ENCODE data around the gene SEZ6L2.
"Not testable (repeated sequence)": the region's sequence is repeated elsewhere in the genome, so short reads cannot be mapped to it uniquely, and the experiment has no call there.

Gene SEZ6L2

DNA sequence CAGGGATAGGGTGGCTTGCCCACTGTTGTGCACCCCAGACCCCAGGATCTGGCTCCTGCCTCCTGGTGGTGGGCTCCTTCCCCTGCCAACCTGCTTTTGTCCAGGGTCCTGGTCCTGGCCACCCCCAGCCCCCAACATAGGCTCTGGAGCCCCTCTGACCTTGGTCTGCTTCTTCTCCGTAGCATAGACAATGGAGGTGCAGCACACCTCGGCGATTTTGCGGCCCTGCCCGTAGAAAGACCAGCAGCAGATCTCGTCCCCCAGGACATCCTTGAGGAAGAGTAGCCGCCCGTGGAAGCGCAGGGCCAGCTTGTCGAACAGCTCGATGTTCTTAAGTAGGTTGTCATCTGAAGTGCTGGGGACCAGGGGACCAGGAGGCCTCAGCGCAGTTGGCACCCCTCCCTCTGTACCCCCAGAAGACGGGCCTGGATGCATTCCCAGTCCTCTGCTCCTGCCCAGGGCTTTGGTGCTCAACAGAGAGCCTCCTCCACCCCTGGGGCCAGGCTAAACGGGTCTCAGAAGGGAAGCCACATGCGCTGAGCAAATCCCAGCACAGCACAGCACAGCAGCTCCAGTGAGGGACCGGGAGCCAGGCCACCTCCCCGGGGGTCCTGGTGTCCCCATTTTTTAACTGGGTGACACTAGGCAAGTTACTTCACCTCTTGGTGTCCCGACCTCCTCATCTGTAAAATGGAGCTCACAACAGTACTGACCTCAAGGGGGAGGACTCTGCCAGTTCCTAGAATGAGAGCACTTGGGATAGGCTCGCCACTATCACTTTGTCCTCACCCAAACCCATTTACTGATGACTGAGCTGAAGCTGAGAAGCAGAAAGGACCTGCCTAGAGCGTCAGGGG, 11.7 kb upstream of the SEZ6L2 start:
- DNase-seq (ENCODE audit: low read depth in 1 of 2, low spot score in 1 of 2) = no peak

DNA sequence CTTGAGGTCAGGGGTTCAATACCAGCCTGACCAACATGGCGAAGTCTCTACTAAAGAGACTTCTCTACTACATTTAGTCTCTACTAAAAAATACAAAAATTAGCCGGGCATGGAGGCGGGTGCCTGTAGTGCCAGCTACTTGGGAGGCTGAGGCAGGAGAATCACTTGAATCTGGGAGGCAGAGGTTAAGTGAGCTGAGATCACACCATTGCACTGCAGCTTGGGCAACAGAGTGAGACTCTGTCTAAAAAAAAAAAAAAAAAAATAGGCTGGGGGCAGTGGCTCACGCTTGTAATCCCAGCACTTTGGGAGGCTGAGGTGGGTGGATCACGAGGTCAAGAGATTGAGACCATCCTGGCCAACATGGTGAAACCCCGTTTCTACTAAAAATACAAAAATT, 10.5 kb upstream of the SEZ6L2 start:
- DNase-seq (ENCODE audit: low read depth in 1 of 2, low spot score in 1 of 2) = not testable (repeated sequence)

DNA sequence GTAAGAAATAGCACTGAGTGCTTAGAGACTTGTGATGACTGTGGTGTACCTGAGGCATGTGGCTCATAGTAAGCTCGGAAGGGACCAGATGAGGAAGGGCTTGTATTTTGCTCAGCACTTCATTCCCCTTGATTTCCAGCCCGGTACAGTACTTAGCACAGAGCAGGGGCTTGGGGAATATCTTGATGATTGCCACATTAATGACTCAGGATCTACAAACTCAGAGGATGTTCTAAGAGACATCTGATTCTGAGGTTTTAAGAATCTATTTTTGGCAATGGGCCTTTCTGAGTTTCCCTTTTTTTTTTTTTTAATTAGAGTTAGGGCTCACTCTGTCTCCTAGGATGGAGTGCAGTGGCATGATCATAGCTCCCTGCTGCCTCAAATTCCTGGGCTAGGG, 10.0 kb upstream of the SEZ6L2 start:
- no peak for DNase-seq (ENCODE audit: low read depth in 1 of 2, low spot score in 1 of 2)

DNA sequence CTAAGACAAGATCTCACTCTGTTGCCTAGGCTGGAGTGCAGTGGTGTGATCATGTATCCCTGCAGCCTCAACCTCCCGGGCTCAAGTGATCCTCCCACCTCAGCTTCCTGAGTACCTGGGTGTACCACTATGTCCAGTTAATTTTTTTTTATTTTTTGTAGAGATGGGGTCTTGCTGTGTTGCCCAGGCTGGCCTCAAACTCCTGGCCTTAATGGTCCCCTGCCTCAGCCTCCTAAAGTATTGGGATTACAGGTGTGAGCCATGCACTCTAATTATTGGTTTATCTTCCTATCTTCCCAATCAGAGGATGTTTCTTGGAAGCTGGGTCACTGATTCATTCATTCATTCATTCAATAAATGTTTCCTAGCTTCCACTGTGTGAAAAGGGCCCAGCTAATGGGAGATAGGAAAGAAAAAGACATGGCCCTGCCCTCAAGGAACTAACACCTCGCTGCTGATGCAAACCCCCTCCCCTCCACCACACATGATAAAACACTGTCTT, 9.4 kb upstream of the SEZ6L2 start:
- DNase-seq (ENCODE audit: low read depth in 1 of 2, low spot score in 1 of 2) = no peak

DNA sequence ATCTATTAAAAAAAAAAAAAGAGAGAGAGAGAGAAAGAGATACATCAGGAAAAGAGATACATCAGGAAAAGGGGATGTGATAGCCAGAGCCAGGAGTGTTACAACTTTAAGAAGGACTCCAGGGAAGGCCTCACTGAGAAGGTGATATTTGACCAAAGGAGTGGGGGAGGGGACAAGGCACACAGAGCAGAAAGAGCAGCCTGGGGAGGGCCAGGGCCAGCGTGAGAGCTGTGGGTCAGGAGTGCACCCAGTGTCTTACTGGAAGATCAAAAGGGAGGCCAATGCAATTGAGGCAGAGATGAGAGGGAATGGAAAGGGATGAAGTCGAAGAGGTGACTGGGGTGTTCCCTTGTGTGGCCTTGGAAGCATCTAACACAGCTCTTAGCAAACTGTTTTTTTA, 8.6 kb upstream of the SEZ6L2 start:
- DNase-seq (ENCODE audit: low read depth in 1 of 2, low spot score in 1 of 2) = no peak

DNA sequence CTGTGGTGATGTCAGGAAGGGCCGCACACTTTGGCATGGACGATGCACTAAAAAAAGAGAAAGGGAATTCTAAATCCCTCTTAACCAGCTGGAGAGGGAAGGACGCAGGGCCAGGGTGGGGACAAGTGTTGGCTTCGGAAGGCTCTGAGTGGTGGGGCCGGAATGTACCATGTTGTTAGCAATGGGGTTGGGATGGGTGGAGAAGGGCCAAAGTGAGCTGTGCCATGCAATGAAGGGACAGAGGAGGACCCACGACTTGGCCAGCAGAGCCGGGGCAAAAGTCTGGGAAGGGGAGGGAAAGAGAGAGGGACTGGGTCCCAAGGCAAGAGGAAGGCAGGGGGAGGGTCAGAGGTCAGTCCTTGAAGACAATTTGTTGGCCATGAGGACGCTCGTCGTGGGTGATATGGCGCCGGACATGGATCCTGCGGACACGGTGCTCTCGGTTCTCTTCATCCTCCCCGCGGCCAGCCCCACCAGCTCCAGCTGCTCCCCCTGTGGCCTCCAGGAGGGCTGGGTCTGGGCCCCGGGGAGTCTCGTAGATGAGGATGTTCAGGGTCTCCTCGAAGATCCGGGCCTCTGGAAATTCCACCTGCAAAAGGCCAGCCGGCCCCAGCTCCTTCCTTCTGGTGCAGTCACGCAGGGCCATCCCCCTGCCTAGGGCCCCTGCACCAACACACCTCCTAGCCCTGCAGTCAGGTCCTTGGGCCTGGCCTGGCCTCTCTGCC, 7.3 kb upstream of the SEZ6L2 start:
- no peak for DNase-seq (ENCODE audit: low read depth in 1 of 2, low spot score in 1 of 2)

DNA sequence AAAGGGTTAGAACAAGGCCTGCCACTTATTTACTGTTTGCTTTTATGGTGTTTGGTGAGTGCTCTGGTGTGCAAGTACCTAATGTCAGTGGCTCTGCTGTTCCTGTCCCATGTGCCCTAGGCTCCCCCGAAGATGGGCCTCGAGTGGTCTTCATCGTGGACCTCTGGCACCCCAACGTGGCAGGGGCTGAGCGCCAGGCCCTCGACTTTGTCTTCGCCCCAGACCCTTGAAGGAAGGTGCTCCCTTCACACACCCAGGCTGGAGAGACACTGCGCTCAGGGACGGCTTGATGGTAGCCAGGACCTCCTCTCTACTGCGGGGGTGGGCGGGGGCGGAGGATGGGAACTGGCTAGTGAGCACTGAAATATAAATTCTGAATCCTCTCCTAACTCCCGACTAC, 6.3 kb upstream of the SEZ6L2 start:
- DNase-seq (ENCODE audit: low read depth in 1 of 2, low spot score in 1 of 2) = no peak

DNA sequence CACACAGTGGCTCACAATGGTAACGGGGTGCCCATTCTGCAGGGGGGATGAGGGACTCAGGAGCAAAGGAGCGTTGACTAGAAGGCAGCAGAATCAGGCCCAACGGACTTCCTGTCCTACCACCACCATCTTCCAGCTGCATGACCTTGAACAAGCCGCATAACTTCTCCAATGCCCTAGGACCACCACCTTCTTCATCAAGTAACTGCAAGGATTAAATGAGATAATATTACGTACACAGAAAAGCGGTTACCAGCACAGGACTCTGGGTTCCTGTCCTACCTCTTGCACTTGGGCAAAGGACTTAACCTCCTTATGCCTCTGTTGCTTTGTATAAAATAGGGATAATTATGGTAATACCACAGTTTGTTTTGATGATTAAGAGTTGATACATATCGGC, 5.6 kb upstream of the SEZ6L2 start:
- DNase-seq (ENCODE audit: low read depth in 1 of 2, low spot score in 1 of 2) = no peak

DNA sequence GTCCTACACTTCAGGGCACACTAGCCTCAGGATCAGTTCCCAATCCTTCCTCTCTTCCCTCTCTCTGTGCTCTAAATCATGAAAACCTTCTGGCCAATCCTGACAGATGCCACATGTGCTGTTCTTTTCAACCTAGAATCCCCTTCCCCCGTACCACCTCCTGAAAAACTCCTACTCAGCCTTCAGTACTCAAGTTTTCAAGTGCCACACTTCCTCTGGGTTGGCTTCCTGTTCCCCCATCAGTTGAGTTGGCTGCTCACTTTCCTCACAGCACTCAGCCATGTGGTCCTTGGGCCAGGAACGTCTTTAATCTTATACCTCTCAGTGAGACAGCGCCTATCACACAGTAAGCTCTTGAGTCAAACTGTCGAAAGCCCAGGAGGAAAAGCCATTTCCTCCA, 4.2 kb upstream of the SEZ6L2 start:
- no peak for DNase-seq (ENCODE audit: low read depth in 1 of 2, low spot score in 1 of 2)

DNA sequence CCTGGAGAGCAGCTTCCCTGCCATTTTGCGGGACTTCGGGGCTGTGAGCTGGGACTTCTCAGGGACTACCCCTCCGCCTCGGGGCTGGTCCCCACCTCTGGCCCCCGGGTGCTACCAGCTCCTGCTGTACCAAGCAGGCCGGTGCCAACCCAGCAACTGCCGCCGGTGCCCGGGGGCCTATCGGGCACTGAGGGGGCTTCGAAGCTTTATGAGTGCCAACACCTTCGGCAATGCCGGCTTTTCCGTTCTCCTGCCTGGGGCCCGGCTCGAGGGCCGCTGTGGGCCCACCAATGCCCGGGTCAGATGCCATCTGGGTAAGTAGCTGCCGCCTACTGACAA, 2.2 kb upstream of the SEZ6L2 start:
- no peak for DNase-seq (ENCODE audit: low read depth in 1 of 2, low spot score in 1 of 2)

DNA sequence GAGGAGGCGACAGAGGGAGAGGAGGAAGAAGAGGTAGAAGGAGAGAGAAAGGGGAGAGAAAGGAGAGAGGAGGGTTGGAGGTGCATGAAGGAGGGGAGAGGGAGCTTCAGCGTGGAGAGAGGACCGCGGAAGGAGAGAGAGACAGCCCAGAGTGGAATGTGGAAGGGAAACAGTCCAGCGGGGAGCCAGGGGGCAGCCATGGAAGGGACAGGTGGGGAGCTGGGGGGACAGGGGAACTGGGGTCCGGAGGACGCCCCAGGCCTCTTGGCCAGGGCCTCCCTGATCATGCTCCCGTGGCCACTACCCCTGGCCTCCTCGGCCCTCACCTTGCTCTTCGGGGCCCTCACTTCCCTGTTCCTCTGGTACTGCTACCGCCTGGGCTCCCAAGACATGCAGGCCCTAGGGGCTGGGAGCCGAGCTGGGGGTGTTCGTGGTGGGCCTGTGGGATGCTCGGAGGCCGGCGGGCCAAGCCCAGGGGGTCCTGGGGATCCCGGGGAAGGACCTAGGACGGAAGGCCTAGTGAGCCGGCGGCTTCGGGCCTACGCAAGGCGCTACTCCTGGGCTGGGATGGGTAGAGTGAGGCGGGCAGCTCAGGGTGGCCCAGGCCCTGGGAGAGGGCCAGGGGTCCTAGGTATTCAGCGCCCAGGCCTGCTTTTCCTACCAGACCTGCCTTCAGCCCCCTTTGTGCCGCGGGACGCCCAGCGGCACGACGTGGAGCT, 1.7 kb upstream of the SEZ6L2 start:
- DNase-seq (ENCODE audit: low read depth in 1 of 2, low spot score in 1 of 2) = no peak

DNA sequence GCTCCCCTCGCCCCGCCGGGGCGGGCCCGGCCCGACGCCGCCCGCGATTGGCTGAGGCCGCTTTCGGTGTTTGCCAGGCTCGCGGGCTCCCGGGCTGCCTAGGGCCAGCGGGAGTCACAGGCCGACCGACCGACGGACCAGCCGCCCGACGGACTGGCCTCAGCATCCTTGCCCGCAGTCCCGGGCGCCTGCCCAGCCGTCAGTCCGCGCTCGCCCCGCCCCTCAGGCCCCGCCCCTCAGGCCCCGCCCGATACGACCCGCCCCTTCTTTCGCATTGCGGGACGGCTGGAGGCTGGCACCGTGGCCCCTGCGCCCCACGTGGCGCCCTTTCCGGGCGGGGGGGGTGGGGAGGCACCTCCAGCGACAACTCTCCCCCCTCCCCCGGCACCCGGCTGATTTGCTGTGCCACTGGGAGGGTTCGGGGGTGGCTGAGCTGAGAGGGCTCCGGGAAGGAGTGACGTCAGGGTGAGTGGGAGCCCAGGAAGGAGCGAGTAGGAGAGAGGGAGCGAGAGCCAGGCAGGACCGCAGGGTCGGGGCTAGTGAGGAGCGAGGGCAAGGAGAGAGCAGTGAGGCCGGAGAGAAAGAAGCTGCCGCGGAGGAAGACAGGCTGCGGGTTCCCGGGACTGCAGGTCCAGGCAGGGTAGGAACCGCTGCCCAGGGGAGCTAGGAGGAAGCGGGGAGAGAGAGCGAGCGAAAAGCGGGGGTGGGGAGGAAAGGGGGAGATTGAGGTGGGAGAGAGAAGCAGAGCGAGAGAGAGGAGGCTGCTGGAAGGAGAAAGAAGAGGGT, 945 bp upstream of the SEZ6L2 start, which contains the start of gene ASPHD1:
Gene ASPHD1 (plus strand): TSS at position 387 of the 786 bp plus-strand sequence. CDS start 484 bp downstream, outside the sequence.
- DNase-seq (ENCODE audit: low read depth in 1 of 2, low spot score in 1 of 2) = peak; percentile 52 to 56

DNA sequence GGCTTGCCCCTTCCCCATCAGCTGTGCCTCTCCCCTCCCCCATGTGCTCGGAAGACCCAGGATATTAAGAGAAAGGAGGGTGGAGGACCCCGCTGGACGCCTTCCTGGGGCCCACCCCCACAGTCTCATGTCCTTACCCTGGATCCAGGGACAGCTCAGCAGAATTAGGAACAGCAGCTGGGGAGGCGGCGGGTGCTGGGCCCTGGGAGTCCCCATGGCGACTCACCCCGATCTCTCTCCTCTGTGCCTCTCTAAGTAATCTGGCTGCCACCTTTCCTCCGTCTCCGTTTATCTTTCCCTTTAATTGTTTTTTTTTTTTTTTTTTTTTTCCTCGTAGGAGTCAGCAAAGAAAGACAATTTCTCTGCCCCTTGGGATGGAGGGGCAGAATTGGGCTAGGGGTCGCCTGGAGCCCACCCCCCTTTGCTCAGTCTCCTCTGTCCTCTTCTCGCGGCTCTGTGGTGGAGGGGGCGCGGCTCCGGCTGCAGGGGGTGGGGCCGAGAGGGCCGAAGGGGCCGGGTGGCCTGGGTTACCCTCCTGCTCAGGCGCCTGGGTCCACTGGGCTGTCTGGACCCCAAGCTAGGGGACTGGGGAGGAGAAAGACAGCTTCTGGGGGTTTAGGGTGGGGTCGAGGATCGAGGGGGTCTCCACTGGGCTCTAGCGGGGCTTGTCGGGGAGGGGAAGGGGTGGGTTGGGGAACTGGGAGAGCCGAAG, 390 bp downstream of the SEZ6L2 start:
- no peak for DNase-seq (ENCODE audit: low read depth in 1 of 2, low spot score in 1 of 2)

DNA sequence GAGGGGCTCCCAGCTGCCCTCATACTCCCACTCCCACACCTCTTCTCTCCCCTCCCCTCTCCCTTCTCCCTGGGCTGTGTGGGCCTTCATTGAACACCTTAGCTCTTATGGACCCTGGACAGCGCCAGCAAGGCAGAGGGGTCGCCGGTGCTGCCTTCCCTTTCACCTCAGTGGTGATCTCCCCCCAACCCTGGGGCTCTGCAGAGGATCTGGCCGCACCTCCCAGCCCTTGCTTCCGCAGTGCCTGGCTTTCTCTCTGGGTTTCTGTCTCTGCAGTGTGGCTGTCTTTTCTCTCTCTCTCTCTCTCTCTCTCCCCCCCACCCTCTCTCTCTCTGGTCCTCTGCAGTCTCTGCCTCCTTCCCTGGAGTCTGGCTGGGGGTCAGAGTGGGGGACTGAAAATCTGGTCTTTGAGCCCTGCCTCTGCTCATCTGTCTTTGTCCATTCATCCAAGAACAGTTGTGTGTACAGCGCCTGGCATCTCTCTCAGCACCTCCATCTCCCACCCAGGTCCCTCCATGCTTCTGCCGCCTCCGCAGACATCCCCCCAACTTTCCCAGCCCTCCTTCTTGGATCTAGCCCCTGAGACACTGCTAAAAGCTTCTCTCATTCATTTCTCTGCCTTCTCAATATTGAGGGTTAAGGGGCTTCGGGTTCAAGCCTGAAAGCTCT, 1.1 kb downstream of the SEZ6L2 start:
- no peak for DNase-seq (ENCODE audit: low read depth in 1 of 2, low spot score in 1 of 2)

DNA sequence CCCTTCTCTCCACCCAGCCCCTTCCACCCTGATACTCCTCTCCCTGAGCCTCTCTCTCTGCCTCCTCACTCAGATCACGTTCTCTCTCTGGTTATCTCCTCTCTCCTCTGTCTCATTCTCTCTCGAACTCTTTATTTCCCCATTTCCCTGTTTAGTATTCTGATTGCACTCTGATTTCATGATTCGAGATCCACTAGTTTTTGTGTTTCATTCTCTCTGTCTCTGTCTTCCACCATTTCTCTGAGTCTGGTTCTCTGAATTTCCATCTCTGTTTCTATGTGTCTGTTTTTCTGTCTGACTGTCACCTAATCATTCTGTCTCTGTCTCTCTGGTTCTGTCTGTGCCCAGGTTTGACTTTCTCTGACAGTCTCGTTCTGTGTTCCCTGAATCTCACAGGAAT, 2.0 kb downstream of the SEZ6L2 start:
- DNase-seq (ENCODE audit: low read depth in 1 of 2, low spot score in 1 of 2) = no peak

DNA sequence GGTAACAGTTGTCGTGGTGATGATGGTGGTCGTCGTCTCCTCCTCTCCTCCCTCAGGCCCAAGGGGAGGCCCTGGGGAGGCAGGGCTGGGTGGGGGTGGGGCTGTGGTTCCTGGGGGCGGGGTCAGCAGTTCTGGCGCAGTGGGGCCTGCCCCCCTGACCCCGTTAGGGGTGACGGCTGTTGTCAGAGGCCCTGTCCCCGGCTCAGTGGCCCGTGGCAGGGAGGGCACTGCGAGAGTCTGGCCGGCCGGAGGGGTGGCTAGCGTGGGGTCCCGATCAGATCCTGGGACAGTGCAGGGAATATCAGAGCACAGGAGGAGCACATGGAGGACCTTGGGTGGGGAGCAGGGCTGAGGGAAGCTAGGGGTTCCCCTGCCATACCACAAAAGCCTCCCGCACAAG, 2.5 kb downstream of the SEZ6L2 start:
- no peak for DNase-seq (ENCODE audit: low read depth in 1 of 2, low spot score in 1 of 2)

DNA sequence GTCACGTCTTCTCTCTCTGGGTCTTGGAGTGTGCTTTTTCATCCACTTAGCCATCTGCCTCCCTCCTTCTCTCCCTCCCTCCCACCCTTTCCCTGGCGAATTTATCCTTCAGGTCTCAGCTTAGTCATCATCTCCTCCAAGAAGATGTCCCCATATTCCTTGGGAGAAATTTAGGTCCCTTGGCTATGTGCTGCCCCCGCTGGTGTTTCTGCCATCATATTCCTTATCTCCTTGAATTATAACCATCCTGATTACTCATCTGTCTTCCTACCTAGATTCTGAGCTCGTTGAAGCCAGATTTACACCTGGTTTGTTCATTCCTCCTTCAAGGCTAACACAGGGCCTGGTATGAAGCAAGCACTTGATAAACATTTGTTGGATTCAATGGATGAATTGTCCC, 5.0 kb downstream of the SEZ6L2 start:
- no peak for DNase-seq (ENCODE audit: low read depth in 1 of 2, low spot score in 1 of 2)

DNA sequence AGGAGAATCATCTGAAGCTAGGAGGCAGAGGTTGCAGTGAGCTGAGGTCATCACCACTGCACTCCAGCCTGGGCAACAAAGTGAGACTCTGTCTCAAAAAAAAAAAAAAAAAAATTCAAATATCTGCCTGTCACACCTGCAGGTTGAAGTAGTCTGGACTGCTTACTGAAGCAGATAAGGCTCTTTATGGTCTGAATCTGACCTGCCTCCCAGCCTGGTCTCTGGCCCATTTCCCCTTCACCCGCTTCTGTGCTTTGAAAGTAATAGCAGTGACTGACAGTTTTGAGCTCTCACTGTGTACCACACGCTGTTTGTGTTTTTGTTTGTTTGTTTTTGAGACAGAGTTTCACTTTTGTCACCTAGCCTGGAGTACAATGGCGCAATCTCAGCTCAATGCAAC, 5.8 kb downstream of the SEZ6L2 start:
- no peak for DNase-seq (ENCODE audit: low read depth in 1 of 2, low spot score in 1 of 2)

DNA sequence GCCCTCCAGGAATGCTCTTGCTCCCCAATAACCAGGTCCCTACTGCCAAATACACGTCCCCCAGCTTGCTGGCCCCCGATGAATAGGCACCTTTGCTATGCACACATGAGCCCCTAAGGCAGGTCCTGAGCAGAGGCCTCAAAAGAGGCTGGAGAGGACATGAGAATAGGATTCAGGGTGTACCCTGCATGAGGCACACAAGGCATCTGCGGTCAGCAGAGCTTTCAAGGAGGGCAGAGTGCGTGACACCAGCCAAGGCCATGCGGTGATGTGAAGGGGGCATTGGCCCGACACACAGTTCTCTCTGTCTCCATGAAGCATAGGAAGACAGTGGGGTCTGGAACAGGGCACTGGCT, 6.9 kb downstream of the SEZ6L2 start:
- DNase-seq (ENCODE audit: low read depth in 1 of 2, low spot score in 1 of 2) = no peak
